Right lobe of liver (tissue), 6 donors: Measurements from ENCODE around the gene SPAG16. TPM values are rescaled to one million over a fixed set of nuclear protein-coding genes. Genes with fewer than 3 reads are reported as not detected.
"Not testable (repeated sequence)": the region's sequence is repeated elsewhere in the genome, so short reads cannot be mapped to it uniquely, and the experiment has no call there.

Experiments
- ATAC-seq, 4 donors: fragments of 200-7000 bp; cut with Tn5 transposase; one replicate each; pipeline ENCODE4 v1.9.1; 2020; ENCODE audit warnings: mild to moderate bottlenecking in 4 of 4, moderate library complexity in 4 of 4
- DNase-seq, 3 donors: peaks; one replicate each; pipeline ENCODE4 v3.0.0-alpha.2; 2020
- H3K27ac ChIP-seq, 3 donors: fragments of 200-600 bp; one replicate each; pipeline ENCODE4 v1.8.0; 2022
- H3K27me3 ChIP-seq, 2 donors: fragments of 200-600 bp; one replicate each; pipeline ENCODE4 v1.8.0; 2022
- H3K36me3 ChIP-seq, 4 donors: fragments of 200-600 bp; sonication (generic) in 1 of 4; one replicate each; pipeline versions ENCODE4 v1.5.1 to v1.8.0; 2017 to 2022; ENCODE audit warnings: control low read depth in 1 of 4
- H3K4me1 ChIP-seq, 4 donors: fragments of 200-600 bp; sonication (generic) in 1 of 4; one replicate each; pipeline versions ENCODE4 v1.5.1 to v1.8.0; 2017 to 2022; ENCODE audit warnings: control low read depth in 1 of 4
- H3K4me3 ChIP-seq, 3 donors: fragments of 200-600 bp; one replicate each; pipeline ENCODE4 v1.8.0; 2022
- H3K9me3 ChIP-seq, 4 donors: fragments of 200-600 bp; sonication (generic) in 1 of 4; one replicate each; pipeline versions ENCODE4 v1.5.1 to v1.8.0; 2017 to 2022; ENCODE audit warnings: control low read depth in 1 of 4
- POLR2A ChIP-seq: fragments of 450-650 bp; IDR thresholded peaks from one replicate; pipeline ENCODE4 v1.6.1; 2017; ENCODE audit warnings: antibody characterized with exemption, mild to moderate bottlenecking
- WGBS: methylation state at CpG from one replicate; pipeline ENCODE4 v1.1.6; 2018; ENCODE audit warnings: low coverage, low lambda C conversion rate; ENCODE audit not compliant: insufficient coverage; ENCODE audit errors: missing lambda C conversion rate; 5-methylcytosine and 5-hydroxymethylcytosine counted together
- intact Hi-C, 2 donors: fragments of 100-400 bp; cut with DNase I; formaldehyde crosslinking; loops; one replicate each; pipeline versions ENCODE4 v1.11.2 to v1.14.1; 2022
- total RNA-seq, 6 experiments: library from RNA; depleted of rRNA in 2 of 6; stranded (reverse); fragments of >200 nt in 2 of 6; fragmentation: NEBNext Ultra II Directional in 3 of 6; extraction: Animal tissue kit (Norgen Biotek cat#: 25700) in 3 of 6; gene quantifications; one replicate each; pipeline versions ENCODE4 v1.1.0 to v1.2.4, GENCODE V29; 2016 to 2023
- TF ChIP-seq, protein P1 (sequence below), 4 donors: fragments of 200-600 bp in 3 of 4; fragments of 450-650 bp in 1 of 4; IDR thresholded peaks; one replicate each; pipeline versions ENCODE4 v1.5.1 to v1.8.0; 2016 to 2022; ENCODE audit warnings: antibody characterized with exemption in 4 of 4, mild to moderate bottlenecking in 2 of 4
- donor health status: DM: no; HTN: yes; CAD: no.
- donor health status: DM: no; HTN: no; CAD: no.
- donor health status: DM: no; HTN: no; CAD: no.
- donor health status: DM: no; HTN: yes; CAD: no.
- donor health status: DM: no; HTN: yes; CAD: no.

The SPAG16 gene
- total RNA-seq, 6 experiments from 2014 or later: 7.2 to 15.3 (median 9.0) TPM

DNA sequence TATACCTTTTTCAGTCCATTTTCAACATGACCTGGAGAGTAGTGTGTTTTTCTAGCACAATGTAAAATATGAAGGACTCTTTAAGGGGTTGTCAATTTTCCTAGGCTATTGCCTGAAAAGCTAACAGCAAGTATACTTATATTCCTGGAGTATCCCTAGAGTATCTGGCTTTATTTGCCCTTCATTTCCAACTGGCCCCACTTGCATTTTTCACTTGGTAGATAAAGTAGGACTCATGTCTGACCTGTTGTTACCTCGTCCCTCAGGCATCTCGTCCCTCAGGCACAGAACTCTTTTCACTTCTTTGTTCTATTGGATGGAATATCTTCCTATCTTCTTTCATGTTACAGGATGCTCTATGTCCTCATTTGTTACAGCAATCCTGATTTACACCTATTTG lies 69.2 kb downstream of the SPAG16 start:
- H3K27ac ChIP-seq: no peak overlapping the region
- ATAC-seq: no peak
- intact Hi-C loops: no loop called here
- WGBS: 88% methylated on average over 2 of the region's 2 CpGs
- TF ChIP-seq POLR2A: no peak
- TF ChIP-seq, protein P1, sequence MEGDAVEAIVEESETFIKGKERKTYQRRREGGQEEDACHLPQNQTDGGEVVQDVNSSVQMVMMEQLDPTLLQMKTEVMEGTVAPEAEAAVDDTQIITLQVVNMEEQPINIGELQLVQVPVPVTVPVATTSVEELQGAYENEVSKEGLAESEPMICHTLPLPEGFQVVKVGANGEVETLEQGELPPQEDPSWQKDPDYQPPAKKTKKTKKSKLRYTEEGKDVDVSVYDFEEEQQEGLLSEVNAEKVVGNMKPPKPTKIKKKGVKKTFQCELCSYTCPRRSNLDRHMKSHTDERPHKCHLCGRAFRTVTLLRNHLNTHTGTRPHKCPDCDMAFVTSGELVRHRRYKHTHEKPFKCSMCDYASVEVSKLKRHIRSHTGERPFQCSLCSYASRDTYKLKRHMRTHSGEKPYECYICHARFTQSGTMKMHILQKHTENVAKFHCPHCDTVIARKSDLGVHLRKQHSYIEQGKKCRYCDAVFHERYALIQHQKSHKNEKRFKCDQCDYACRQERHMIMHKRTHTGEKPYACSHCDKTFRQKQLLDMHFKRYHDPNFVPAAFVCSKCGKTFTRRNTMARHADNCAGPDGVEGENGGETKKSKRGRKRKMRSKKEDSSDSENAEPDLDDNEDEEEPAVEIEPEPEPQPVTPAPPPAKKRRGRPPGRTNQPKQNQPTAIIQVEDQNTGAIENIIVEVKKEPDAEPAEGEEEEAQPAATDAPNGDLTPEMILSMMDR (IDR thresholded peaks at IDR 0.05): no peak
- H3K4me3 ChIP-seq: no peak overlapping the region
- H3K9me3 ChIP-seq: no peaks in the 10 kb centered on the region
- H3K27me3 ChIP-seq: no peaks in the 10 kb centered on the region
- H3K36me3 ChIP-seq: no peaks in the 10 kb centered on the region
- no peak for DNase-seq
- H3K4me1 ChIP-seq: no peaks in the 10 kb centered on the region

DNA sequence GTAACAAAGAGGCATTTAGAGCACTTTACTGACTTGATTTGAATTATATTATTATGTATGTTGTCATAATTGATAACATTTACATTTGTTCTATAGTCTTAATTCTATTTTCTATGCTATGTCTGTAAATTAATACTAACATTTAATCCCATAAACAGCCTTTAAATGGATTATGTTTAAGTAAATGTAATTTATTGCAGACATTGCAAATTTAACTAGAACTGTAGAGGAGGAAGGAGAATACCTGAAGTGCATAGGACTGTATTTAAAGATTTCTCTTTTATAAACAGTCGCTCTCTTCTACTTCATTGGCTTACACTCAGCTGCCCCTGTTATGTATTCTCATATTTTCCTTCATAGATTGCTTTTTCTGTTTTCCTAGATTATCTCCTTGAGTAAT lies 92.4 kb downstream of the SPAG16 start:
- intact Hi-C loops: no loop called here
- H3K9me3 ChIP-seq: no peaks in the 10 kb centered on the region
- no peak overlapping the region for H3K27ac ChIP-seq
- H3K27me3 ChIP-seq: no peaks in the 10 kb centered on the region
- no peaks in the 10 kb centered on the region for H3K4me1 ChIP-seq
- no peak for ATAC-seq
- TF ChIP-seq, protein P1 (IDR thresholded peaks at IDR 0.05): no peak
- TF ChIP-seq POLR2A: no peak
- no peaks in the 10 kb centered on the region for H3K36me3 ChIP-seq
- WGBS: 100% methylated on average over 1 of the region's 1 CpG
- H3K4me3 ChIP-seq: no peak overlapping the region
- DNase-seq: no peak

DNA sequence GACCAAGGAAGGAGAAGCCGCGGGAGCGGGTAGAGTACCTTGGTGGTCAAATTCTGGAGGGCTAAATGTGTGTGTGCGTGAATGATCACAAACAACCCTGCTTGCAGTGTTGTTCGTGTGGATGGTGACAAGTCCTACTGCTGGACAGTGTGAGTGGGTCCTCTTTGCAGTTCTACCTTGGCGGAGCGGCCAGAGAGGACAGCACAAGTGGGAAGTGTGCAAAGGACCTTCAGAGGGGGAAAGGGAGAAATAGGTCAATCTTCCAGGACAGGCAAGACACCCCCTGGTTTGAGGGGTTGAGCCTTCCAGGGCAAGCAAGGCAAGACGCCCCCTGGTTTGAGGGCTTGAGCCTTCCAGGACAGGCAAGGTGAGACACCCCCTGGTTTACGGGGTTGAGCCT lies 122.8 kb downstream of the SPAG16 start:
- ATAC-seq, H3K9me3 ChIP-seq, DNase-seq, H3K4me1 ChIP-seq, H3K27me3 ChIP-seq, H3K36me3 ChIP-seq, H3K4me3 ChIP-seq, H3K27ac ChIP-seq, intact Hi-C loops: not testable (repeated sequence)
- no CpG with 5 or more reads among the region's 9 CpGs for WGBS

DNA sequence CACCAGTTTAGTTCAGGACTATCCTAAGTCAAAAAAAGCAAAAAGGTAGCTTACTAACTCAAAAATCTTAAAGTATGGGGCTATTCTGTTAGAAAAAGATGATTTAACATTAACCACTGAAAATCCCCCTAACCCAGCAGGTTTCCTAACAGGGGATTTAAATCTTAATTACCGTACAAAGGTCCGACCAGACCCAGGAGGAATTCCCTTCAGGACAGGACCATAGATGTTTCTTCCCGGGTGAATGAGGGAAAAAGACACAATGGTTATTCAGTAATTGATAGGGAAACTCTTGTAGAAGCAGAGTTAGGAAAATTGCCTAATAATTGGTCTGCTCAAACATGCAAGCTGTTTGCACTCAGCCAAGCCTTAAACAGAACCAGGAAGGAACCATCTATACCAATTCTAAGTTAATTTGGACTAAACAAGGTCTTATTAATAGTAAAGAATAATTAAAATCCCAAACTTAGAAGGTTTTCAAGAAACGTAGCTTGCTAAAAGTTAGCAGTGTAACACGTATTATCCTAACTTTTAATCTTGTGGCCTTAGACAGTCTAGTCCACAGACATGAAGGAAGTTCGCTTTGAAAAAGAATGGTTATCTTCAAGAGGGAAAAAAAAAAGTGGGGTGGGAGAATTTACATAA lies 124.3 kb downstream of the SPAG16 start:
- DNase-seq, H3K27me3 ChIP-seq, H3K4me1 ChIP-seq, ATAC-seq, H3K27ac ChIP-seq, intact Hi-C loops, H3K4me3 ChIP-seq, H3K9me3 ChIP-seq, H3K36me3 ChIP-seq: not testable (repeated sequence)
- 61% methylated on average over 6 of the region's 6 CpGs for WGBS

DNA sequence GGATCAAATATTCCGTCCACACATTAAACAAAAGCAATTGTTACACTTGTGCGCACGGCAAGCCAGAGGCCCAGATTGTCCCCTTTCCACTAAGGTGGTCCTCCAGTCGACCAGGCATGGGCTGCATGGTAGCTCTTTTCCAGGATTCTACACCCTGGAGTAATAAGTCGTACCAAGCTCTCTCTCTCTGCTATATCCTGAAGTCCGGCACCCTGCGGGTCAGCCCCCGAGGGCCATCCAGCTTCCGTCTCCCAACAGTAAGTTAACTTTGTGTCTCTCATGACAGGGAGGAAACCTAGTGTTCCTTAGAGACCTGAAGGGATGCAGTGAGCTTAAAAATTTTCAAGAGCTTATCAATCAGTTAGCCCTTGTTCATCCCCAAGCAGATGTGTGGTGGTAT lies 126.4 kb downstream of the SPAG16 start:
- H3K4me1 ChIP-seq, H3K27ac ChIP-seq, intact Hi-C loops, ATAC-seq, H3K36me3 ChIP-seq, DNase-seq, H3K4me3 ChIP-seq, H3K27me3 ChIP-seq, H3K9me3 ChIP-seq: not testable (repeated sequence)
- 85% methylated on average over 4 of the region's 9 CpGs for WGBS

DNA sequence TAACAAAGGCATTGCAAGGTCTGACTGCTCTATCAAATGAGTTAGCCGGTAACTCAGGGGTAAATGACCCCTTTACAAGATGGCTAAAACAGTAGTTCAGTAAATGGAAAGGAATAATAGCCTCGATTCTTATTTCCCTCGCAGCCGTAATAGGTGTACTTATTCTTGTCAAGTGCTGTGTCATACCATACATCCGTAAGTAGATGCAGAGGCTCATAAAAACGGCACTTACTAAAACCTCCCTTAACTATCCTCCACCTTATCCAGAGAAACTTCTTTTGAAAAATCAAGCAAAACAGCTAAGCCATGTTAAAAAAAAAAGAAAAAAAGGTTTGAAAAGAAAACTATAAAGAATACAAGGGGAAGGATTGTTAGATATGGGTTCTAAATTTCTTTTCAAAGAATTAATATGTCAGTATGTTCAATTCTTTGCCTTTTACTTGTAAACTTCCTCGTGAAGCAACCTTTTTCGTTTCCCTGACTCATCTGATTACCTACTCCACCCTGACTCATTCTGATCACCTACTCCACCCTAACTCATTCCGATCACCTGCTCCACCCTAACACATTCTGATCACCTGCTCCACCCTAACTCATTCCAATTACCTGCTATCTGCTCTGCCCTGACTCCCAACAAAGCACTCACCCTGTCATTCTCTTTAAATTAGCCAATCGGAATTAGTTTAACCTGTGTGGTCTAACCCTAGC lies 127.5 kb downstream of the SPAG16 start:
- no peaks in the 10 kb centered on the region for H3K4me1 ChIP-seq
- H3K27ac ChIP-seq: no peak overlapping the region
- ATAC-seq (no peak), DNase-seq (no peak)
- intact Hi-C loops: no loop called here
- no peak for TF ChIP-seq POLR2A
- TF ChIP-seq, protein P1 (IDR thresholded peaks at IDR 0.05): no peak
- 77% methylated on average over 10 of the region's 10 CpGs for WGBS
- H3K4me3 ChIP-seq: no peak overlapping the region
- no peaks in the 10 kb centered on the region for H3K36me3 ChIP-seq
- no peaks in the 10 kb centered on the region for H3K27me3 ChIP-seq
- no peaks in the 10 kb centered on the region for H3K9me3 ChIP-seq
